A673 (cell line): Measurements from ENCODE around the gene SLC29A2. TPM values are rescaled to one million over a fixed set of nuclear protein-coding genes. Genes with fewer than 3 reads are reported as not detected.

Source experiments
- BruUV-seq: library from RNA; stranded (reverse); fragments of 400-500 nt; replicated peaks from 2 replicates; lab custom pipeline; 2021; lab: Mats Ljungman, UMichigan
- CTCF ChIA-PET: fragments of 300-600 bp; sonication (Branson Sonifier 250); formaldehyde crosslinking; loops from one replicate; lab custom pipeline; 2022; ENCODE audit warnings: antibody characterized with exemption; lab: Charles Lee
- POLR2A ChIA-PET: fragments of 300-600 bp; sonication (Branson Sonifier 250); formaldehyde crosslinking; loops from one replicate; lab custom pipeline; 2022; ENCODE audit warnings: antibody characterized with exemption; ENCODE audit not compliant: low non-redundant PET; lab: Charles Lee
- DNase-seq: peaks from one replicate; pipeline ENCODE4 v3.0.0-alpha.2; 2015; ENCODE audit warnings: low spot score
- H3K27ac ChIP-seq: fragments of 200-600 bp; sonication (generic); 2 replicates; pipeline ENCODE4 v1.5.1; 2016; ENCODE audit warnings: mixed run types, low read depth, mild to moderate bottlenecking, mixed read lengths, antibody characterized with exemption, low read length; ENCODE audit not compliant: poor library complexity, severe bottlenecking
- H3K27me3 ChIP-seq: fragments of 200-600 bp; sonication (generic); replicated peaks from 2 replicates; pipeline ENCODE4 v1.6.1; 2017; ENCODE audit warnings: mixed run types, low read depth, mild to moderate bottlenecking, mixed read lengths, antibody characterized with exemption, low read length; ENCODE audit not compliant: insufficient read depth, poor library complexity
- H3K36me3 ChIP-seq: fragments of 200-600 bp; sonication (generic); 2 replicates; pipeline ENCODE4 v1.6.1; 2016; ENCODE audit warnings: mixed run types, mild to moderate bottlenecking, mixed read lengths, antibody characterized with exemption, low read length; ENCODE audit not compliant: insufficient read depth, poor library complexity, severe bottlenecking
- H3K4me1 ChIP-seq: fragments of 200-600 bp; sonication (generic); 2 replicates; pipeline ENCODE4 v1.6.1; 2017; ENCODE audit warnings: mixed run types, mild to moderate bottlenecking, mixed read lengths, antibody characterized with exemption, low read length; ENCODE audit not compliant: insufficient read depth, poor library complexity, severe bottlenecking
- H3K4me3 ChIP-seq: fragments of 200-600 bp; sonication (generic); 2 replicates; pipeline ENCODE4 v1.5.1; 2016; ENCODE audit warnings: low read depth, mixed run types, mild to moderate bottlenecking, mixed read lengths, low read length; ENCODE audit not compliant: poor library complexity, severe bottlenecking
- H3K9me3 ChIP-seq: fragments of 200-600 bp; sonication (generic); 2 replicates; pipeline ENCODE4 v1.6.1; 2016; ENCODE audit warnings: mixed run types, low read depth, mild to moderate bottlenecking, mixed read lengths, antibody characterized with exemption, low read length; ENCODE audit not compliant: poor library complexity, severe bottlenecking
- EZH2 ChIP-seq: fragments of 200-600 bp; sonication (generic); IDR thresholded peaks from 2 replicates; pipeline ENCODE4 v1.6.1; 2017; ENCODE audit warnings: borderline replicate concordance, low read depth, mild to moderate bottlenecking, mixed read lengths, antibody characterized with exemption, low read length; ENCODE audit not compliant: poor library complexity, severe bottlenecking
- intact Hi-C: fragments of 100-400 bp; cut with micrococcal nuclease; formaldehyde crosslinking; loops from one replicate; pipeline ENCODE4 v1.10.0; 2022; ENCODE audit not compliant: unreplicated experiment
- total RNA-seq: library from RNA; stranded (reverse); gene quantifications from 2 replicates; pipeline ENCODE4 v1.2.3, GENCODE V29; 2021
- TF ChIP-seq, protein P1 (sequence below): fragments of 300-800, 200-600 bp; sonication (generic); conservative IDR thresholded peaks from 2 replicates; pipeline ENCODE4 v1.5.1; 2017; ENCODE audit warnings: low read depth, mild to moderate bottlenecking, antibody characterized with exemption, low read length, moderate library complexity, mixed read lengths

Gene SLC29A2
- total RNA-seq, 1 experiment from 2014 or later: 62.4 TPM

DNA sequence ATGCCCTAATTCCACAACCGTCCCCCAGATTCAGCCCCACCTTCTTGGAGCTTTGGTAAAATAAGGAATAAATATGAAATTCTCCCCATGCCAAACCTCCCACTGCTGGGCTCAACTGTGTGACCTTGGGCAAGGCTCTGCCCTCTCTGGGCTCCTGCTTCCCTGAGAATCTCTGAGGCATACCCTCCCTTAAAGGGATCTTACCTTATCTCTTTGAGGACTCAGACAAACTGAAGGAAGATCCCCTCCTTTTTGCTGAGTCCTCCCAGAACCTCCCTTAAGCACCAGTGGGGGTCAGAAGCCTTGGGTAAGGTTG, 57.4 kb downstream of the SLC29A2 start:
- H3K4me1 ChIP-seq: peaks cover 68% of the 10 kb centered on the region
- H3K4me3 ChIP-seq: peak overlapping the region; percentile 57
- TF ChIP-seq EZH2: no peak
- TF ChIP-seq, protein P1, sequence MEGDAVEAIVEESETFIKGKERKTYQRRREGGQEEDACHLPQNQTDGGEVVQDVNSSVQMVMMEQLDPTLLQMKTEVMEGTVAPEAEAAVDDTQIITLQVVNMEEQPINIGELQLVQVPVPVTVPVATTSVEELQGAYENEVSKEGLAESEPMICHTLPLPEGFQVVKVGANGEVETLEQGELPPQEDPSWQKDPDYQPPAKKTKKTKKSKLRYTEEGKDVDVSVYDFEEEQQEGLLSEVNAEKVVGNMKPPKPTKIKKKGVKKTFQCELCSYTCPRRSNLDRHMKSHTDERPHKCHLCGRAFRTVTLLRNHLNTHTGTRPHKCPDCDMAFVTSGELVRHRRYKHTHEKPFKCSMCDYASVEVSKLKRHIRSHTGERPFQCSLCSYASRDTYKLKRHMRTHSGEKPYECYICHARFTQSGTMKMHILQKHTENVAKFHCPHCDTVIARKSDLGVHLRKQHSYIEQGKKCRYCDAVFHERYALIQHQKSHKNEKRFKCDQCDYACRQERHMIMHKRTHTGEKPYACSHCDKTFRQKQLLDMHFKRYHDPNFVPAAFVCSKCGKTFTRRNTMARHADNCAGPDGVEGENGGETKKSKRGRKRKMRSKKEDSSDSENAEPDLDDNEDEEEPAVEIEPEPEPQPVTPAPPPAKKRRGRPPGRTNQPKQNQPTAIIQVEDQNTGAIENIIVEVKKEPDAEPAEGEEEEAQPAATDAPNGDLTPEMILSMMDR: no peak
- no peaks in the 10 kb centered on the region for H3K27me3 ChIP-seq
- no peaks in the 10 kb centered on the region for H3K36me3 ChIP-seq
- CTCF ChIA-PET: no interaction called here
- BruUV-seq: no TSS peak
- intact Hi-C loops: loop anchor here (5.0 kb wide), 1 partner anchor 73 kb away; no protein-coding TSS in a partner anchor
- POLR2A ChIA-PET: no interaction called here
- DNase-seq: no peak
- peak overlapping the region; percentile 100 for H3K27ac ChIP-seq
- H3K9me3 ChIP-seq: no peaks in the 10 kb centered on the region

- BruUV-seq: no TSS peak
- POLR2A ChIA-PET: interaction anchor here (0.6 to 1.1 kb wide), 3 partner anchors 153 to 304 kb away, joined by 3 read pairs; partner anchors contain the start of gene PELI3
- DNase-seq: no peak
- no peaks in the 10 kb centered on the region for H3K9me3 ChIP-seq
- CTCF ChIA-PET: interaction anchor here (0.6 to 2.6 kb wide), 11 partner anchors 9 to 1453 kb away, joined by 3 to 17 read pairs (median 6); partner anchors contain the start of genes MRPL11 and YIF1A
- intact Hi-C loops: loop anchor here (2.0 to 5.0 kb wide), 2 partner anchors 31 to 74 kb away; partner anchors contain the start of gene BRMS1
- TF ChIP-seq EZH2: no peak
- TF ChIP-seq, protein P1: peak; percentile 63
- H3K27ac ChIP-seq: peak overlapping the region; percentile 100
- peak overlapping the region; percentile 57 for H3K4me3 ChIP-seq
- no peaks in the 10 kb centered on the region for H3K27me3 ChIP-seq
- no peaks in the 10 kb centered on the region for H3K36me3 ChIP-seq
- H3K4me1 ChIP-seq: peaks cover 62% of the 10 kb centered on the region
These were observed 58.0 kb downstream of the SLC29A2 start for GRCh38 chr11:66313321-66314185.

- peak; percentile 100 for DNase-seq
- intact Hi-C loops: loop anchor here (1.0 to 5.0 kb wide), 3 partner anchors 16 to 75 kb away; partner anchors contain the start of gene BRMS1
- no peaks in the 10 kb centered on the region for H3K9me3 ChIP-seq
- no peaks in the 10 kb centered on the region for H3K36me3 ChIP-seq
- CTCF ChIA-PET: interaction anchor here (0.6 to 2.6 kb wide), 14 partner anchors 9 to 290 kb away, joined by 3 to 17 read pairs (median 4); partner anchors contain the start of genes MRPL11 and YIF1A
- TF ChIP-seq, protein P1: no peak
- no peak for TF ChIP-seq EZH2
- no TSS peak for BruUV-seq
- POLR2A ChIA-PET: interaction anchor here (0.6 to 1.1 kb wide), 6 partner anchors 14 to 303 kb away, joined by 3 to 5 read pairs (median 3); partner anchors contain the start of genes PELI3 and YIF1A
- H3K4me1 ChIP-seq: peaks cover 54% of the 10 kb centered on the region
- H3K27ac ChIP-seq: peak overlapping the region; percentile 100
- H3K4me3 ChIP-seq: peak overlapping the region; percentile 57
- H3K27me3 ChIP-seq: no peaks in the 10 kb centered on the region
These were observed 58.8 kb downstream of the SLC29A2 start for GRCh38 chr11:66312549-66313320.
